Measurements from ENCODE around the gene EPHA7. TPM values are rescaled to one million over a fixed set of nuclear protein-coding genes. Genes with fewer than 3 reads are reported as not detected.

EPHA7 gene
- total RNA-seq, 1 experiment from 2014 or later: not detected

- Histone ChIP-seq H3K4me3 (replicated peaks in 1 of 2; ENCODE audit: low read depth in 1 of 2, low read length in 2 of 2) (no peak overlapping the region), H3K9ac (ENCODE audit: low read length) (no peak overlapping the region), H4K20me1 (ENCODE audit: insufficient read depth) (no peaks in the 10 kb centered on the region), H3K79me2 (ENCODE audit: insufficient read depth, low read length) (no peaks in the 10 kb centered on the region), H3K36me3 (ENCODE audit: control insufficient read depth in 1 of 2, insufficient read depth in 2 of 2, low read length in 2 of 2) (no peaks in the 10 kb centered on the region), H2AFZ (ENCODE audit: low read depth, low read length, poor library complexity, severe bottlenecking) (no peak overlapping the region), H3K4me2 (ENCODE audit: low read length) (no peak overlapping the region), H3K27ac (ENCODE audit: low read depth, low read length) (no peak overlapping the region), H3K9me2 (ENCODE audit: insufficient read depth) (no peaks in the 10 kb centered on the region), H3K4me1 (ENCODE audit: control insufficient read depth in 1 of 2, insufficient read depth in 2 of 2, low read length in 2 of 2) (no peaks in the 10 kb centered on the region), H3K27me3 (ENCODE audit: insufficient read depth, low read length) (no peaks in the 10 kb centered on the region), H3K9me3 (ENCODE audit: control insufficient read depth in 1 of 2, insufficient read depth in 1 of 2, low read depth in 1 of 2, low read length in 2 of 2) (peaks cover 0 to 9% of the 10 kb centered on the region in 2 experiments; a peak in 2 of 4 replicates)
- no TSS peak for BruUV-seq (replicated peaks)
- ChIA-PET CTCF (no interaction called here), RAD21 (ENCODE audit: low non-redundant PET in 1 of 2, low total read pairs in 2 of 2, uncharacterized antibody in 2 of 2, unreplicated experiment in 2 of 2) (no interaction called here), POLR2A (no interaction called here)
- TF ChIP-seq ZNF274 (IDR thresholded peaks at IDR 0.05; ENCODE audit: low read depth, low read length) (no peak), YY1 (IDR thresholded peaks at IDR 0.05; ENCODE audit: extremely low read depth, insufficient replicate concordance, low read depth, low read length) (no peak), RAD21 (IDR thresholded peaks at IDR 0.05; ENCODE audit: low read depth) (no peak)
- intact Hi-C loops (cut with micrococcal nuclease): no loop called here
- DNase-seq (ENCODE audit: low read depth, low spot score) (no peak), ATAC-seq (no peak)
These were observed 26.6 kb downstream of the EPHA7 start for GRCh38 chr6:93392797-93393196.

- Histone ChIP-seq H3K4me3 (replicated peaks in 1 of 2; ENCODE audit: low read depth in 1 of 2, low read length in 2 of 2) (no peak overlapping the region), H3K9me2 (ENCODE audit: insufficient read depth) (no peaks in the 10 kb centered on the region), H3K27me3 (ENCODE audit: insufficient read depth, low read length) (no peaks in the 10 kb centered on the region), H3K4me2 (ENCODE audit: low read length) (no peak overlapping the region), H4K20me1 (ENCODE audit: insufficient read depth) (no peaks in the 10 kb centered on the region), H3K27ac (ENCODE audit: low read depth, low read length) (no peak overlapping the region), H3K9me3 (ENCODE audit: control insufficient read depth in 1 of 2, insufficient read depth in 1 of 2, low read depth in 1 of 2, low read length in 2 of 2) (peaks cover 0 to 9% of the 10 kb centered on the region in 2 experiments; a peak in 2 of 4 replicates), H3K79me2 (ENCODE audit: insufficient read depth, low read length) (no peaks in the 10 kb centered on the region), H3K9ac (ENCODE audit: low read length) (no peak overlapping the region), H3K36me3 (ENCODE audit: control insufficient read depth in 1 of 2, insufficient read depth in 2 of 2, low read length in 2 of 2) (no peaks in the 10 kb centered on the region), H2AFZ (ENCODE audit: low read depth, low read length, poor library complexity, severe bottlenecking) (no peak overlapping the region), H3K4me1 (ENCODE audit: control insufficient read depth in 1 of 2, insufficient read depth in 2 of 2, low read length in 2 of 2) (no peaks in the 10 kb centered on the region)
- DNase-seq (ENCODE audit: low read depth, low spot score) (no peak), ATAC-seq (no peak)
- RAD21 ChIA-PET (ENCODE audit: low non-redundant PET in 1 of 2, low total read pairs in 2 of 2, uncharacterized antibody in 2 of 2, unreplicated experiment in 2 of 2): no interaction called here
- CTCF ChIA-PET: no interaction called here
- intact Hi-C loops (cut with micrococcal nuclease): no loop called here
- BruUV-seq (replicated peaks): no TSS peak
- POLR2A ChIA-PET: no interaction called here
- TF ChIP-seq CEBPB (IDR thresholded peaks at IDR 0.05; ENCODE audit: low read depth): no peak
- TF ChIP-seq ZFX (IDR thresholded peaks at IDR 0.05): no peak
- no peak for TF ChIP-seq POLR2A (IDR thresholded peaks at IDR 0.05; ENCODE audit: borderline replicate concordance, extremely low read depth, insufficient read depth, insufficient read length)
- TF ChIP-seq ATF3 (IDR thresholded peaks at IDR 0.05): no peak
- TF ChIP-seq ZBTB33 (IDR thresholded peaks at IDR 0.05; ENCODE audit: extremely low read depth, insufficient replicate concordance, low read length): no peak
- no peak for TF ChIP-seq SIN3A (IDR thresholded peaks at IDR 0.05; ENCODE audit: low read depth)
- TF ChIP-seq SP1 (IDR thresholded peaks at IDR 0.05; ENCODE audit: low read depth): no peak
- no peak for TF ChIP-seq POLR2AphosphoS5 (IDR thresholded peaks at IDR 0.05; ENCODE audit: low read depth, low read length)
- TF ChIP-seq SRF (IDR thresholded peaks at IDR 0.05; ENCODE audit: low read depth): no peak
- no peak for TF ChIP-seq EZH2phosphoT487 (IDR thresholded peaks at IDR 0.05; ENCODE audit: borderline replicate concordance)
- no peak for TF ChIP-seq RAD21 (IDR thresholded peaks at IDR 0.05; ENCODE audit: low read depth)
- TF ChIP-seq REST (IDR thresholded peaks at IDR 0.05; ENCODE audit: low read depth): no peak
- TF ChIP-seq EZH2 (IDR thresholded peaks at IDR 0.05): no peak
- no peak for TF ChIP-seq EGR1 (IDR thresholded peaks at IDR 0.05; ENCODE audit: low read depth)
These were observed 27.4 kb downstream of the EPHA7 start for GRCh38 chr6:93391965-93392364.
